Endothelial cell of umbilical vein (primary cell): Measurements from ENCODE around the gene BCAS3. TPM values are rescaled to one million over a fixed set of nuclear protein-coding genes. Genes with fewer than 3 reads are reported as not detected.

Experiments used
- BruUV-seq: library from RNA; stranded (reverse); fragments of 400-500 nt; replicated peaks from 2 replicates; lab custom pipeline; 2021; lab: Mats Ljungman, UMichigan
- CTCF ChIA-PET: fragments of 300-600, 350-600 bp; sonication (Branson Sonifier 250); formaldehyde crosslinking; loops from one replicate; lab custom pipeline; 2021; ENCODE audit warnings: antibody characterized with exemption, inconsistent platforms; lab: Charles Lee
- POLR2A ChIA-PET: fragments of 300-600, 350-600 bp; sonication (Branson Sonifier 250); formaldehyde crosslinking; loops from one replicate; lab custom pipeline; 2021; ENCODE audit warnings: antibody characterized with exemption, inconsistent platforms; lab: Charles Lee
- DNase-seq: peaks from one replicate; pipeline ENCODE4 v3.0.0-alpha.2; 2011; ENCODE audit warnings: low read depth, low spot score
- FAIRE-seq: peaks from 2 replicates; lab custom pipeline; 2011; peaks lifted over from hg19 to GRCh38; lab: Jason Lieb, UNC
- H2AFZ ChIP-seq: 2 replicates; pipeline ENCODE4 v1.6.0; 2012; ENCODE audit warnings: low read depth, low read length, control low read depth, inconsistent platforms
- H3K27ac ChIP-seq: 2 replicates; pipeline ENCODE4 v1.5.1; 2011; ENCODE audit warnings: low read depth, mild to moderate bottlenecking, control low read depth, low read length, moderate library complexity; ENCODE audit not compliant: insufficient read depth
- H3K27me3 ChIP-seq, 2 experiments: 2 replicates each; pipeline versions ENCODE4 v1.6.0 to v1.6.1; 2011; ENCODE audit warnings: low read length in 2 of 2, mixed read lengths in 1 of 2; ENCODE audit not compliant: control insufficient read depth in 2 of 2, insufficient read depth in 2 of 2
- H3K36me3 ChIP-seq, 2 experiments: 2 replicates in 1 of 2; 3 replicates in 1 of 2; pipeline ENCODE4 v1.5.1; 2011; ENCODE audit warnings: low read length in 2 of 2, mild to moderate bottlenecking in 1 of 2, moderate library complexity in 1 of 2; ENCODE audit not compliant: control insufficient read depth in 2 of 2, insufficient read depth in 2 of 2; ENCODE audit errors: extremely low read depth in 1 of 2
- H3K4me1 ChIP-seq: 3 replicates; pipeline ENCODE4 v1.5.1; 2011; ENCODE audit warnings: mild to moderate bottlenecking, low read length; ENCODE audit not compliant: control insufficient read depth, insufficient read depth; ENCODE audit errors: extremely low read depth
- H3K4me2 ChIP-seq: 2 replicates; pipeline ENCODE4 v1.6.1; 2011; ENCODE audit warnings: low read length, control low read depth, mixed read lengths; ENCODE audit not compliant: insufficient read depth
- H3K4me3 ChIP-seq, 3 experiments: fragments of 200-600 bp in 1 of 3; sonication (generic), shearing (Covaris generic) in 1 of 3; replicated peaks in 1 of 3; 2 replicates each; pipeline ENCODE4 v1.5.1; 2011 to 2016; ENCODE audit warnings: control low read depth in 3 of 3, low read length in 3 of 3, mild to moderate bottlenecking in 2 of 3, inconsistent platforms in 1 of 3, low read depth in 1 of 3, moderate library complexity in 1 of 3; ENCODE audit not compliant: insufficient read depth in 1 of 3
- H3K79me2 ChIP-seq: 2 replicates; pipeline ENCODE4 v1.6.0; 2012; ENCODE audit warnings: low read length, inconsistent platforms; ENCODE audit not compliant: control insufficient read depth, insufficient read depth
- H3K9ac ChIP-seq: replicated peaks from 2 replicates; pipeline ENCODE3; 2011; ENCODE audit warnings: low read length, control low read depth; ENCODE audit not compliant: insufficient read depth; ENCODE audit errors: extremely low read depth
- H3K9me1 ChIP-seq: replicated peaks from 3 replicates; pipeline ENCODE4 v1.6.0; 2011; ENCODE audit warnings: mild to moderate bottlenecking, low read length; ENCODE audit not compliant: control insufficient read depth, insufficient read depth; ENCODE audit errors: extremely low read depth
- H3K9me3 ChIP-seq: replicated peaks from 2 replicates; pipeline ENCODE4 v1.5.1; 2012; ENCODE audit warnings: low read length, inconsistent platforms; ENCODE audit not compliant: control insufficient read depth, insufficient read depth
- H4K20me1 ChIP-seq: replicated peaks from 2 replicates; pipeline ENCODE3; 2011; ENCODE audit warnings: mild to moderate bottlenecking, low read length; ENCODE audit not compliant: control insufficient read depth, insufficient read depth; ENCODE audit errors: extremely low read depth
- EZH2 ChIP-seq: IDR thresholded peaks from 2 replicates; pipeline ENCODE4 v1.6.1; 2012; ENCODE audit warnings: borderline replicate concordance, low read depth, mild to moderate bottlenecking, moderate library complexity, low read length, inconsistent platforms; ENCODE audit not compliant: severe bottlenecking
- FOS ChIP-seq: IDR thresholded peaks from 2 replicates; pipeline ENCODE4 v1.6.1; 2011; ENCODE audit warnings: mild to moderate bottlenecking, low read length, moderate library complexity, borderline replicate concordance; ENCODE audit not compliant: insufficient read depth
- GATA2 ChIP-seq: IDR thresholded peaks from 2 replicates; pipeline ENCODE4 v1.7.0; 2011; ENCODE audit warnings: low read depth, mild to moderate bottlenecking, moderate library complexity, mixed read lengths, low read length; ENCODE audit not compliant: insufficient read length, insufficient read depth
- JUN ChIP-seq: IDR thresholded peaks from 2 replicates; pipeline ENCODE4 v1.6.1; 2011; ENCODE audit warnings: borderline replicate concordance, low read depth; ENCODE audit not compliant: insufficient read length, insufficient read depth
- MAX ChIP-seq: IDR thresholded peaks from 2 replicates; pipeline ENCODE4 v1.6.1; 2011; ENCODE audit not compliant: insufficient read depth, insufficient read length
- MYC ChIP-seq: IDR thresholded peaks from one replicate; pipeline ENCODE4 v1.6.1; 2011; ENCODE audit warnings: mild to moderate bottlenecking, low read depth, low read length
- POLR2A ChIP-seq: IDR thresholded peaks from 2 replicates; pipeline ENCODE4 v1.6.1; 2012; ENCODE audit warnings: low read depth, mild to moderate bottlenecking, control low read depth, low read length
- POLR2AphosphoS5 ChIP-seq: IDR thresholded peaks from 2 replicates; pipeline ENCODE4 v1.6.1; 2012; ENCODE audit warnings: low read depth, mild to moderate bottlenecking, control low read depth, low read length, moderate library complexity; ENCODE audit not compliant: insufficient read depth
- dilution Hi-C: fragments of 300-500 bp; cut with MboI; formaldehyde crosslinking; loops from one replicate; pipeline ENCODE4 v1.15.0; 2019; ENCODE audit warnings: low sequenced_read_pairs; ENCODE audit not compliant: extremely low pct_ligation_motif_present
- intact Hi-C: fragments of 100-400 bp; cut with micrococcal nuclease; formaldehyde crosslinking; loops from one replicate; pipeline ENCODE4 v1.10.0; 2022
- polyA plus RNA-seq, 4 experiments: library from polyadenylated mRNA; depleted of rRNA in 3 of 4; stranded (reverse) in 3 of 4; unstranded in 1 of 4; fragments of >200 nt; gene quantifications; 2 replicates each; pipeline versions ENCODE4 v1.2.1 to v1.2.3, GENCODE V29; 2011 to 2012; ENCODE audit warnings: missing spikeins in 1 of 4
- total RNA-seq: library from RNA; stranded (reverse); gene quantifications from 2 replicates; pipeline ENCODE4 v1.2.3, GENCODE V29; 2021
- TF ChIP-seq, protein P1 (sequence below), 2 donors: IDR thresholded peaks; 1 replicate in 1 of 2; 2 replicates in 1 of 2; pipeline ENCODE4 v1.5.1; 2011; ENCODE audit warnings: low read length in 2 of 2, mild to moderate bottlenecking in 2 of 2, moderate library complexity in 2 of 2, control low read depth in 1 of 2, inconsistent platforms in 1 of 2, low read depth in 1 of 2; ENCODE audit not compliant: insufficient read depth in 1 of 2; ENCODE audit errors: extremely low read depth in 1 of 2

Gene BCAS3
- total and polyA plus RNA-seq, 2 donors (not counting 3 experiments of a cell fraction or from before 2014, with no cell fraction given) = 8.2 to 16.0 TPM

DNA sequence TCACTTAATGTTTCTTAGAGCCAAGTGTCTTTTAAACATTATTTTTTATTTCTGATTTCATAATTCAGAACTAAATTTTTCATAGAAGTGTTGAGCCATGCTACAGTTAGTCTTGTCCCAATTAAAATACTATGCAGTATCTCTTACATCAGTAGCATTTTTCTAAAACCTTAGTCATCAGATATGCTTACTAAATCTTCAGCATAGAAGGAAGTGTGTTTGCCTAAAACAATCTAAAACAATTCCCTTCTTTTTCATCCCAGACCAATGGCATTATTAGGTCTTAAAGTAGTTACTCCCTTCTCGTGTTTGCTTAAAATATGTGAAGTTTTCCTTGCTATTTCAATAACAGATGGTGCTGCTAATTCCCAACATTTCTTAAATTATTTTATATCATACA lies 13.6 kb upstream of the BCAS3 start:
- no peak overlapping the region for H3K27ac ChIP-seq
- BruUV-seq = no TSS peak

More for the DNA sequence above, 13.6 kb upstream of the BCAS3 start:
- POLR2A ChIA-PET = no interaction called here
- no peaks in the 10 kb centered on the region for H3K9me3 ChIP-seq
- H4K20me1 ChIP-seq = no peaks in the 10 kb centered on the region
- CTCF ChIA-PET = no interaction called here
- FAIRE-seq (no peak), DNase-seq (no peak)
- no peak overlapping the region for H3K4me3 ChIP-seq
- no peak overlapping the region for H2AFZ ChIP-seq
- H3K9me1 ChIP-seq = no peaks in the 10 kb centered on the region
- H3K36me3 ChIP-seq = peaks cover 2 to 5% of the 10 kb centered on the region in 2 experiments
- no peak overlapping the region for H3K9ac ChIP-seq
- H3K4me1 ChIP-seq = no peaks in the 10 kb centered on the region
- peaks cover 4% of the 10 kb centered on the region for H3K79me2 ChIP-seq
- intact Hi-C loops (no loop called here), dilution Hi-C loops (no loop called here)
- no peaks in the 10 kb centered on the region for H3K27me3 ChIP-seq
- H3K4me2 ChIP-seq = no peak overlapping the region
- TF ChIP-seq POLR2AphosphoS5 = no peak
- no peak for TF ChIP-seq MAX
- no peak for TF ChIP-seq MYC
- no peak for TF ChIP-seq POLR2A
- no peak for TF ChIP-seq FOS
- TF ChIP-seq, protein P1, sequence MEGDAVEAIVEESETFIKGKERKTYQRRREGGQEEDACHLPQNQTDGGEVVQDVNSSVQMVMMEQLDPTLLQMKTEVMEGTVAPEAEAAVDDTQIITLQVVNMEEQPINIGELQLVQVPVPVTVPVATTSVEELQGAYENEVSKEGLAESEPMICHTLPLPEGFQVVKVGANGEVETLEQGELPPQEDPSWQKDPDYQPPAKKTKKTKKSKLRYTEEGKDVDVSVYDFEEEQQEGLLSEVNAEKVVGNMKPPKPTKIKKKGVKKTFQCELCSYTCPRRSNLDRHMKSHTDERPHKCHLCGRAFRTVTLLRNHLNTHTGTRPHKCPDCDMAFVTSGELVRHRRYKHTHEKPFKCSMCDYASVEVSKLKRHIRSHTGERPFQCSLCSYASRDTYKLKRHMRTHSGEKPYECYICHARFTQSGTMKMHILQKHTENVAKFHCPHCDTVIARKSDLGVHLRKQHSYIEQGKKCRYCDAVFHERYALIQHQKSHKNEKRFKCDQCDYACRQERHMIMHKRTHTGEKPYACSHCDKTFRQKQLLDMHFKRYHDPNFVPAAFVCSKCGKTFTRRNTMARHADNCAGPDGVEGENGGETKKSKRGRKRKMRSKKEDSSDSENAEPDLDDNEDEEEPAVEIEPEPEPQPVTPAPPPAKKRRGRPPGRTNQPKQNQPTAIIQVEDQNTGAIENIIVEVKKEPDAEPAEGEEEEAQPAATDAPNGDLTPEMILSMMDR (IDR thresholded peaks at IDR 0.05; ENCODE audit: extremely low read depth in 1 of 2, insufficient read depth in 1 of 2, low read depth in 1 of 2, low read length in 2 of 2) = no peak
- TF ChIP-seq EZH2 = no peak
- TF ChIP-seq JUN = no peak
- TF ChIP-seq GATA2 = no peak
